IMR-90 (cell line): ENCODE results near the gene RPL36. TPM values are rescaled to one million over a fixed set of nuclear protein-coding genes. Genes with fewer than 3 reads are reported as not detected.

ENCODE experiments used
- ATAC-seq: fragments of 200-7000 bp; cut with Tn5 transposase; 2 replicates; pipeline ENCODE4 v1.9.1; 2020; ENCODE audit warnings: low read depth, mild to moderate bottlenecking, moderate library complexity
- BruUV-seq: library from RNA; stranded (reverse); fragments of 400-500 nt; replicated peaks from 2 replicates; lab custom pipeline; 2021; lab: Mats Ljungman, UMichigan
- CTCF ChIA-PET: fragments of 300-600 bp; formaldehyde crosslinking; extraction: SDS; loops from one replicate; lab custom pipeline; 2021; ENCODE audit warnings: antibody characterized with exemption; lab: Yijun Ruan, JAX
- POLR2A ChIA-PET: fragments of 300-600 bp; sonication (Branson Sonifier 250); formaldehyde crosslinking; loops from one replicate; lab custom pipeline; 2022; ENCODE audit warnings: antibody characterized with exemption; ENCODE audit not compliant: unreplicated experiment; lab: Charles Lee
- DNase-seq: peaks from one replicate; pipeline ENCODE4 v3.0.0; 2013
- H2AFZ ChIP-seq: replicated peaks from 2 replicates; pipeline ENCODE3; 2013; ENCODE audit warnings: low read length, mild to moderate bottlenecking; ENCODE audit not compliant: poor library complexity
- H2AK5ac ChIP-seq: 2 replicates; pipeline ENCODE4 v1.6.1; 2013; ENCODE audit warnings: low read depth, low read length, inconsistent platforms
- H2AK9ac ChIP-seq: replicated peaks from 2 replicates; pipeline ENCODE3; 2013; ENCODE audit warnings: mild to moderate bottlenecking, low read depth, low read length, moderate library complexity; ENCODE audit not compliant: poor library complexity
- H2BK120ac ChIP-seq: 2 replicates; pipeline ENCODE4 v1.6.1; 2013; ENCODE audit warnings: low read depth, low read length, inconsistent platforms
- H2BK15ac ChIP-seq: 3 replicates; pipeline ENCODE4 v1.6.1; 2013; ENCODE audit warnings: low read depth, low read length, inconsistent platforms
- H2BK20ac ChIP-seq: 2 replicates; pipeline ENCODE4 v1.6.1; 2013; ENCODE audit warnings: low read depth, mild to moderate bottlenecking, inconsistent platforms, low read length, moderate library complexity
- H2BK5ac ChIP-seq: 2 replicates; pipeline ENCODE4 v1.6.1; 2013; ENCODE audit warnings: mild to moderate bottlenecking, low read depth, low read length, inconsistent platforms; ENCODE audit not compliant: poor library complexity, severe bottlenecking
- H3K14ac ChIP-seq: replicated peaks from 2 replicates; pipeline ENCODE4 v1.6.1; 2013; ENCODE audit warnings: low read depth, low read length, inconsistent platforms
- H3K18ac ChIP-seq: 2 replicates; pipeline ENCODE4 v1.6.1; 2013; ENCODE audit warnings: low read depth, low read length, control low read depth
- H3K23ac ChIP-seq: 2 replicates; pipeline ENCODE4 v1.6.1; 2013; ENCODE audit warnings: low read depth, low read length, inconsistent platforms
- H3K27ac ChIP-seq: 2 replicates; pipeline ENCODE4 v1.5.1; 2013; ENCODE audit warnings: mild to moderate bottlenecking, control low read depth, low read length; ENCODE audit not compliant: insufficient read depth
- H3K27me3 ChIP-seq: 2 replicates; pipeline ENCODE4 v1.6.1; 2013; ENCODE audit warnings: low read length; ENCODE audit not compliant: control insufficient read depth, insufficient read depth
- H3K36me3 ChIP-seq: 2 replicates; pipeline ENCODE4 v1.6.1; 2013; ENCODE audit warnings: low read length, mixed read lengths; ENCODE audit not compliant: control insufficient read depth, insufficient read depth
- H3K4ac ChIP-seq: 2 replicates; pipeline ENCODE4 v1.6.1; 2013; ENCODE audit warnings: low read depth, low read length, inconsistent platforms
- H3K4me1 ChIP-seq: 2 replicates; pipeline ENCODE4 v1.6.1; 2013; ENCODE audit warnings: low read length, mixed read lengths; ENCODE audit not compliant: control insufficient read depth, insufficient read depth
- H3K4me2 ChIP-seq: 2 replicates; pipeline ENCODE4 v1.6.1; 2013; ENCODE audit warnings: low read depth, mild to moderate bottlenecking, control low read depth, low read length, moderate library complexity
- H3K4me3 ChIP-seq: 2 replicates; pipeline ENCODE4 v1.5.1; 2013; ENCODE audit warnings: low read depth, mild to moderate bottlenecking, control low read depth, low read length, moderate library complexity; ENCODE audit not compliant: insufficient read depth
- H3K56ac ChIP-seq: 2 replicates; pipeline ENCODE4 v1.6.1; 2013; ENCODE audit warnings: low read length, inconsistent platforms; ENCODE audit not compliant: insufficient read depth; ENCODE audit errors: extremely low read depth
- H3K79me1 ChIP-seq, 2 experiments: 2 replicates each; pipeline ENCODE4 v1.6.1; 2013; ENCODE audit warnings: low read length in 2 of 2, inconsistent platforms in 1 of 2, low read depth in 1 of 2
- H3K9ac ChIP-seq: 2 replicates; pipeline ENCODE4 v1.6.1; 2013; ENCODE audit warnings: low read depth, low read length, control low read depth
- H3K9me1 ChIP-seq: 2 replicates; pipeline ENCODE4 v1.6.1; 2013; ENCODE audit warnings: low read length, inconsistent platforms; ENCODE audit not compliant: insufficient read depth
- H3K9me3 ChIP-seq: 2 replicates; pipeline ENCODE4 v1.6.1; 2013; ENCODE audit warnings: low read length; ENCODE audit not compliant: control insufficient read depth, insufficient read depth
- H4K20me1 ChIP-seq: 2 replicates; pipeline ENCODE4 v1.6.1; 2013; ENCODE audit warnings: low read length, inconsistent platforms; ENCODE audit not compliant: insufficient read depth
- H4K5ac ChIP-seq: 2 replicates; pipeline ENCODE4 v1.6.1; 2013; ENCODE audit warnings: mild to moderate bottlenecking, low read depth, low read length, control low read depth
- H4K8ac ChIP-seq, 2 experiments: 2 replicates each; pipeline ENCODE4 v1.6.1; 2013; ENCODE audit warnings: low read depth in 2 of 2, low read length in 2 of 2, control low read depth in 1 of 2, inconsistent platforms in 1 of 2
- H4K91ac ChIP-seq: 2 replicates; pipeline ENCODE4 v1.6.1; 2013; ENCODE audit warnings: low read depth, low read length, inconsistent platforms; ENCODE audit not compliant: insufficient read depth
- CEBPB ChIP-seq: IDR thresholded peaks from 2 replicates; pipeline ENCODE4 v1.6.1; 2012; ENCODE audit warnings: low read depth, low read length, improper control_type of control experiment
- CHD1 ChIP-seq: IDR thresholded peaks from 2 replicates; pipeline ENCODE4 v1.6.1; 2012; ENCODE audit warnings: low read depth, low read length, improper control_type of control experiment
- MXI1 ChIP-seq: IDR thresholded peaks from 2 replicates; pipeline ENCODE4 v1.6.1; 2012; ENCODE audit warnings: low read depth, mild to moderate bottlenecking, low read length, moderate library complexity, borderline replicate concordance
- NFE2L2 ChIP-seq: fragments of 150-350 bp; IDR thresholded peaks from 2 replicates; pipeline ENCODE4 v1.6.1; 2016; ENCODE audit warnings: low read depth, mild to moderate bottlenecking, low read length
- POLR2A ChIP-seq: IDR thresholded peaks from 2 replicates; pipeline ENCODE4 v1.6.1; 2012; ENCODE audit warnings: mild to moderate bottlenecking, low read depth, low read length
- RAD21 ChIP-seq: IDR thresholded peaks from 2 replicates; pipeline ENCODE4 v1.6.1; 2012; ENCODE audit warnings: low read length, improper control_type of control experiment
- WGBS, 2 experiments: methylation state at CpG; one replicate each; pipeline versions ENCODE4 v1.1.5 to v1.1.7; 2013; ENCODE audit warnings: missing lambda C conversion rate in 2 of 2; ENCODE audit not compliant: insufficient read length in 1 of 2; ENCODE audit errors: extremely low coverage in 2 of 2; 5-methylcytosine and 5-hydroxymethylcytosine counted together
- dilution Hi-C: fragments of 300-500 bp; cut with HindIII; formaldehyde crosslinking; loops from one replicate; pipeline ENCODE4 v1.14.3; 2018; ENCODE audit warnings: low sequenced_read_pairs; ENCODE audit not compliant: unreplicated experiment
- in situ Hi-C: fragments of 300-500 bp; cut with MboI; formaldehyde crosslinking; loops from 3 replicates; pipeline ENCODE4 v1.14.3; 2019; ENCODE audit warnings: low sequenced_read_pairs, inconsistent platforms, mixed read lengths
- intact Hi-C: fragments of 100-400 bp; cut with micrococcal nuclease; formaldehyde crosslinking; loops from 2 replicates; pipeline ENCODE4 v1.10.0; 2022
- polyA plus RNA-seq, 3 experiments: library from polyadenylated mRNA; depleted of rRNA; stranded (reverse); fragments of >200 nt; gene quantifications; 2 replicates each; pipeline ENCODE4 v1.2.3, GENCODE V29; 2012; ENCODE audit warnings: low replicate concordance in 1 of 3
- total RNA-seq: library from RNA; depleted of rRNA; stranded (reverse); fragments of >200 nt; gene quantifications from 2 replicates; pipeline ENCODE4 v1.2.3, GENCODE V29; 2012; rRNA removed
- TF ChIP-seq, protein P1 (sequence below): fragments of 150-350 bp; IDR thresholded peaks from 2 replicates; pipeline ENCODE4 v1.6.1; 2017; ENCODE audit warnings: mild to moderate bottlenecking, antibody characterized with exemption, low read length, low read depth

The RPL36 gene
- total and polyA plus RNA-seq, 2 of the 4 experiments (the other 2 are of a cell fraction), result 232 to 757 TPM

- Histone ChIP-seq H2BK20ac (no peak overlapping the region), H3K23ac (no peak overlapping the region), H3K56ac (no peak overlapping the region), H2AK5ac (no peak overlapping the region), H3K4me2 (no peak overlapping the region), H3K14ac (no peak overlapping the region), H3K4ac (no peak overlapping the region), H3K9ac (no peak overlapping the region), H3K4me3 (no peak overlapping the region), H4K20me1 (no peaks in the 10 kb centered on the region), H3K4me1 (no peaks in the 10 kb centered on the region), H3K9me1 (peaks cover 3% of the 10 kb centered on the region; the same call in 1 of the 2 replicates), H2BK15ac (no peak overlapping the region), H3K79me1 (no peaks in the 10 kb centered on the region), H3K36me3 (no peaks in the 10 kb centered on the region), H4K5ac (no peak overlapping the region), H3K9me3 (no peaks in the 10 kb centered on the region), H2BK5ac (no peak overlapping the region), H4K8ac (no peak overlapping the region), H3K18ac (no peak overlapping the region), H2AFZ (no peak overlapping the region), H4K91ac (no peak overlapping the region), H2AK9ac (no peak overlapping the region), H3K27me3 (no peaks in the 10 kb centered on the region), H2BK120ac (no peak overlapping the region), H3K27ac (no peak overlapping the region)
- ATAC-seq (no peak; the same call in 1 of the 2 replicates), DNase-seq (no peak)
- 70% methylated on average over 2 of the region's 8 CpGs; no CpG with 5 or more reads in 1 of the 2 experiments for WGBS, 2 experiments
- dilution Hi-C loops, result no loop called here
- TF ChIP-seq NFE2L2 (no peak), CEBPB (peak; percentile 86), RAD21 (no peak), CHD1 (no peak), MXI1 (no peak), POLR2A (no peak)
- TF ChIP-seq, protein P1, sequence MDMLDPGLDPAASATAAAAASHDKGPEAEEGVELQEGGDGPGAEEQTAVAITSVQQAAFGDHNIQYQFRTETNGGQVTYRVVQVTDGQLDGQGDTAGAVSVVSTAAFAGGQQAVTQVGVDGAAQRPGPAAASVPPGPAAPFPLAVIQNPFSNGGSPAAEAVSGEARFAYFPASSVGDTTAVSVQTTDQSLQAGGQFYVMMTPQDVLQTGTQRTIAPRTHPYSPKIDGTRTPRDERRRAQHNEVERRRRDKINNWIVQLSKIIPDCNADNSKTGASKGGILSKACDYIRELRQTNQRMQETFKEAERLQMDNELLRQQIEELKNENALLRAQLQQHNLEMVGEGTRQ, result no peak
- in situ Hi-C loops, result no loop called here
- BruUV-seq, result no TSS peak
- POLR2A ChIA-PET, result no interaction called here
- CTCF ChIA-PET, result no interaction called here
- intact Hi-C loops, result no loop called here
Observed at GRCh38 chr19:5738423-5738822, 48.3 kb downstream of the RPL36 start.

Other genes starting within 250 kb of the RPL36 start
- not detected in 2 replicates for gene ZNRF4, start 234.9 kb upstream of the RPL36 start, total RNA-seq
- not detected in 2 replicates for gene ZNRF4, start 234.9 kb upstream of the RPL36 start, polyA plus RNA-seq (2012; rRNA removed)
- not detected in 2 replicates for gene TINCR, start 122.3 kb upstream of the RPL36 start, total RNA-seq
- 0.03 and 0.05 TPM in 2 replicates for gene TINCR, start 122.3 kb upstream of the RPL36 start, polyA plus RNA-seq (2012; rRNA removed)
- 11.8 and 17.8 TPM in 2 replicates for gene SAFB2, start 67.5 kb upstream of the RPL36 start, total RNA-seq
- 26.2 and 28.6 TPM in 2 replicates for gene SAFB2, start 67.5 kb upstream of the RPL36 start, polyA plus RNA-seq (2012; rRNA removed)
- 18.5 and 26.1 TPM in 2 replicates for gene SAFB, start 67.2 kb upstream of the RPL36 start, total RNA-seq
- 36.6 and 41.2 TPM in 2 replicates for gene SAFB, start 67.2 kb upstream of the RPL36 start, polyA plus RNA-seq (2012; rRNA removed)
- 14.5 and 15.8 TPM in 2 replicates for gene MICOS13, start 9.8 kb upstream of the RPL36 start, total RNA-seq
- 48.9 and 80.2 TPM in 2 replicates for gene MICOS13, start 9.8 kb upstream of the RPL36 start, polyA plus RNA-seq (2012; rRNA removed)
- gene HSD11B1L, start 9.3 kb upstream of the RPL36 start, total RNA-seq, result 1.9 and 2.2 TPM in 2 replicates
- gene HSD11B1L, start 9.3 kb upstream of the RPL36 start, polyA plus RNA-seq (2012; rRNA removed), result 7.2 and 8.2 TPM in 2 replicates
- 64.2 and 70.3 TPM in 2 replicates for gene LONP1, start 29.9 kb downstream of the RPL36 start, total RNA-seq
- 90.9 and 93.2 TPM in 2 replicates for gene LONP1, start 29.9 kb downstream of the RPL36 start, polyA plus RNA-seq (2012; rRNA removed)
- not detected in 2 replicates for gene CATSPERD, start 30.3 kb downstream of the RPL36 start, total RNA-seq
- not detected in 2 replicates for gene CATSPERD, start 30.3 kb downstream of the RPL36 start, polyA plus RNA-seq (2012; rRNA removed)
- gene PRR22, start 94.5 kb downstream of the RPL36 start, total RNA-seq, result 0.28 TPM in 1 of 2 replicates, not detected in the other
- gene PRR22, start 94.5 kb downstream of the RPL36 start, polyA plus RNA-seq (2012; rRNA removed), result 0.92 and 1.6 TPM in 2 replicates
- gene DUS3L, start 100.9 kb downstream of the RPL36 start, total RNA-seq, result 12.4 and 14.2 TPM in 2 replicates
- 21.3 and 25.6 TPM in 2 replicates for gene DUS3L, start 100.9 kb downstream of the RPL36 start, polyA plus RNA-seq (2012; rRNA removed)
- gene NRTN, start 114.8 kb downstream of the RPL36 start, total RNA-seq, result 0.18 TPM in 1 of 2 replicates, not detected in the other
- 0.17 and 0.37 TPM in 2 replicates for gene NRTN, start 114.8 kb downstream of the RPL36 start, polyA plus RNA-seq (2012; rRNA removed)
- gene FUT6, start 149.4 kb downstream of the RPL36 start, total RNA-seq, result not detected in 2 replicates
- gene FUT6, start 149.4 kb downstream of the RPL36 start, polyA plus RNA-seq (2012; rRNA removed), result not detected in 2 replicates
- gene FUT3, start 161.2 kb downstream of the RPL36 start, total RNA-seq, result not detected in 2 replicates
- not detected in 2 replicates for gene FUT3, start 161.2 kb downstream of the RPL36 start, polyA plus RNA-seq (2012; rRNA removed)
- gene FUT5, start 180.2 kb downstream of the RPL36 start, total RNA-seq, result not detected in 2 replicates
- not detected in 2 replicates for gene FUT5, start 180.2 kb downstream of the RPL36 start, polyA plus RNA-seq (2012; rRNA removed)
- 297 and 375 TPM in 2 replicates for gene NDUFA11, start 213.5 kb downstream of the RPL36 start, total RNA-seq
- gene NDUFA11, start 213.5 kb downstream of the RPL36 start, polyA plus RNA-seq (2012; rRNA removed), result 1,140 and 1,276 TPM in 2 replicates
- gene VMAC, start 214.6 kb downstream of the RPL36 start, total RNA-seq, result 1.4 and 1.7 TPM in 2 replicates
- gene VMAC, start 214.6 kb downstream of the RPL36 start, polyA plus RNA-seq (2012; rRNA removed), result 3.1 TPM in 2 replicates
- 0.54 and 1.4 TPM in 2 replicates for gene CAPS, start 224.0 kb downstream of the RPL36 start, total RNA-seq
- 4.9 and 5.6 TPM in 2 replicates for gene CAPS, start 224.0 kb downstream of the RPL36 start, polyA plus RNA-seq (2012; rRNA removed)